ENCODE results near the gene GRHL3. TPM values are rescaled to one million over a fixed set of nuclear protein-coding genes. Genes with fewer than 3 reads are reported as not detected.

GRHL3 gene
- total and polyA plus RNA-seq, 10 of the 15 experiments (the other 5 are each of a cell fraction or from before 2014, with no cell fraction given): 0.07 to 0.87 (median 0.34) TPM

- no peak for ATAC-seq
- no peaks in the 10 kb centered on the region for H4K20me1 ChIP-seq (ENCODE audit: control insufficient read depth, insufficient read depth)
- POLR2A ChIA-PET: no interaction called here
- CTCF ChIA-PET: interaction anchor here (1.2 kb wide), 1 partner anchor 112 kb away, joined by 3 read pairs; no protein-coding TSS in a partner anchor
- no peak overlapping the region for H2AFZ ChIP-seq (ENCODE audit: control insufficient read depth, low read depth, low read length)
- no peaks in the 10 kb centered on the region for H3K9me3 ChIP-seq (replicated peaks; ENCODE audit: control insufficient read depth, insufficient read depth, low read length)
- intact Hi-C loops (cut with micrococcal nuclease; ENCODE audit: unreplicated experiment) (no loop called here), in situ Hi-C loops (cut with MboI) (no loop called here)
- no peak overlapping the region for H3K27ac ChIP-seq (ENCODE audit: control insufficient read depth, insufficient read depth)
- WGBS (ENCODE audit: insufficient coverage, insufficient replicate concordance, low lambda C conversion rate, missing lambda C conversion rate): 47% methylated on average over 3 of the region's 3 CpGs
- SMC1A ChIA-PET (ENCODE audit: uncharacterized antibody, unreplicated experiment): no interaction called here
- peaks cover 2 to 5% of the 10 kb centered on the region in 2 experiments; a peak in 2 of 4 replicates for H3K27me3 ChIP-seq (replicated peaks in 1 of 2; ENCODE audit: control insufficient read depth in 2 of 2, insufficient read depth in 2 of 2, low read length in 1 of 2)
- H3K79me2 ChIP-seq (ENCODE audit: control insufficient read depth, insufficient read depth, low read length): no peaks in the 10 kb centered on the region
- no peak for TF ChIP-seq FOXM1 (IDR thresholded peaks at IDR 0.05; ENCODE audit: low read depth, low read length)
- H3K36me3 ChIP-seq (ENCODE audit: control insufficient read depth in 2 of 2, insufficient read depth in 2 of 2, low read length in 1 of 2): no peaks in the 10 kb centered on the region
- RAD21 ChIA-PET (ENCODE audit: unreplicated experiment): no interaction called here
- no peak overlapping the region for H3K4me3 ChIP-seq
- no TSS peak for BruUV-seq (replicated peaks)
- H3K4me1 ChIP-seq (ENCODE audit: control insufficient read depth, insufficient read depth, low read length): peaks cover 3% of the 10 kb centered on the region; the same call in 1 of the 2 replicates
- no peak for FAIRE-seq
- no peak overlapping the region for H3K9ac ChIP-seq (ENCODE audit: control insufficient read depth, insufficient read depth, low read length)
- no peak for DNase-seq (ENCODE audit: low read depth, low spot score)
- no peak overlapping the region for H3K4me2 ChIP-seq (ENCODE audit: control insufficient read depth, insufficient read depth)
These were observed 7.9 kb upstream of the GRHL3 start for GRCh38 chr1:24311234-24311633.

- Histone ChIP-seq H3K4me2 (ENCODE audit: control insufficient read depth, insufficient read depth) (no peak overlapping the region), H3K27ac (ENCODE audit: control insufficient read depth, insufficient read depth) (no peak overlapping the region), H4K20me1 (ENCODE audit: control insufficient read depth, insufficient read depth) (no peaks in the 10 kb centered on the region), H3K79me2 (ENCODE audit: control insufficient read depth, insufficient read depth, low read length) (no peaks in the 10 kb centered on the region), H2AFZ (ENCODE audit: control insufficient read depth, low read depth, low read length) (no peak overlapping the region), H3K36me3 (ENCODE audit: control insufficient read depth in 2 of 2, insufficient read depth in 2 of 2, low read length in 1 of 2) (no peaks in the 10 kb centered on the region), H3K4me1 (ENCODE audit: control insufficient read depth, insufficient read depth, low read length) (peaks cover 3% of the 10 kb centered on the region; the same call in 1 of the 2 replicates), H3K27me3 (replicated peaks in 1 of 2; ENCODE audit: control insufficient read depth in 2 of 2, insufficient read depth in 2 of 2, low read length in 1 of 2) (peaks cover 2 to 5% of the 10 kb centered on the region in 2 experiments; a peak in 2 of 4 replicates), H3K9ac (ENCODE audit: control insufficient read depth, insufficient read depth, low read length) (no peak overlapping the region), H3K9me3 (replicated peaks; ENCODE audit: control insufficient read depth, insufficient read depth, low read length) (no peaks in the 10 kb centered on the region), H3K4me3 (no peak overlapping the region)
- ATAC-seq (no peak), FAIRE-seq (no peak), DNase-seq (ENCODE audit: low read depth, low spot score) (no peak)
- ChIA-PET SMC1A (ENCODE audit: uncharacterized antibody, unreplicated experiment) (interaction anchor here (0.6 kb wide), 1 partner anchor 26 kb away, joined by 3 read pairs; no protein-coding TSS in a partner anchor), CTCF (no interaction called here), RAD21 (ENCODE audit: unreplicated experiment) (no interaction called here), POLR2A (no interaction called here)
- no TSS peak for BruUV-seq (replicated peaks)
- in situ Hi-C loops (cut with MboI) (no loop called here), intact Hi-C loops (cut with micrococcal nuclease; ENCODE audit: unreplicated experiment) (no loop called here)
- TF ChIP-seq ESRRA (IDR thresholded peaks at IDR 0.05; ENCODE audit: low read length) (no peak), CBX3 (IDR thresholded peaks at IDR 0.05; ENCODE audit: borderline replicate concordance, low read depth) (no peak), GABPA (IDR thresholded peaks at IDR 0.05; ENCODE audit: low read depth) (no peak)
- TF ChIP-seq, protein P1, sequence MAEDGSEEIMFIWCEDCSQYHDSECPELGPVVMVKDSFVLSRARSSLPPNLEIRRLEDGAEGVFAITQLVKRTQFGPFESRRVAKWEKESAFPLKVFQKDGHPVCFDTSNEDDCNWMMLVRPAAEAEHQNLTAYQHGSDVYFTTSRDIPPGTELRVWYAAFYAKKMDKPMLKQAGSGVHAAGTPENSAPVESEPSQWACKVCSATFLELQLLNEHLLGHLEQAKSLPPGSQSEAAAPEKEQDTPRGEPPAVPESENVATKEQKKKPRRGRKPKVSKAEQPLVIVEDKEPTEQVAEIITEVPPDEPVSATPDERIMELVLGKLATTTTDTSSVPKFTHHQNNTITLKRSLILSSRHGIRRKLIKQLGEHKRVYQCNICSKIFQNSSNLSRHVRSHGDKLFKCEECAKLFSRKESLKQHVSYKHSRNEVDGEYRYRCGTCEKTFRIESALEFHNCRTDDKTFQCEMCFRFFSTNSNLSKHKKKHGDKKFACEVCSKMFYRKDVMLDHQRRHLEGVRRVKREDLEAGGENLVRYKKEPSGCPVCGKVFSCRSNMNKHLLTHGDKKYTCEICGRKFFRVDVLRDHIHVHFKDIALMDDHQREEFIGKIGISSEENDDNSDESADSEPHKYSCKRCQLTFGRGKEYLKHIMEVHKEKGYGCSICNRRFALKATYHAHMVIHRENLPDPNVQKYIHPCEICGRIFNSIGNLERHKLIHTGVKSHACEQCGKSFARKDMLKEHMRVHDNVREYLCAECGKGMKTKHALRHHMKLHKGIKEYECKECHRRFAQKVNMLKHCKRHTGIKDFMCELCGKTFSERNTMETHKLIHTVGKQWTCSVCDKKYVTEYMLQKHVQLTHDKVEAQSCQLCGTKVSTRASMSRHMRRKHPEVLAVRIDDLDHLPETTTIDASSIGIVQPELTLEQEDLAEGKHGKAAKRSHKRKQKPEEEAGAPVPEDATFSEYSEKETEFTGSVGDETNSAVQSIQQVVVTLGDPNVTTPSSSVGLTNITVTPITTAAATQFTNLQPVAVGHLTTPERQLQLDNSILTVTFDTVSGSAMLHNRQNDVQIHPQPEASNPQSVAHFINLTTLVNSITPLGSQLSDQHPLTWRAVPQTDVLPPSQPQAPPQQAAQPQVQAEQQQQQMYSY (CRISPR knock-in tag; IDR thresholded peaks at IDR 0.05): no peak
- TF ChIP-seq, protein P2, sequence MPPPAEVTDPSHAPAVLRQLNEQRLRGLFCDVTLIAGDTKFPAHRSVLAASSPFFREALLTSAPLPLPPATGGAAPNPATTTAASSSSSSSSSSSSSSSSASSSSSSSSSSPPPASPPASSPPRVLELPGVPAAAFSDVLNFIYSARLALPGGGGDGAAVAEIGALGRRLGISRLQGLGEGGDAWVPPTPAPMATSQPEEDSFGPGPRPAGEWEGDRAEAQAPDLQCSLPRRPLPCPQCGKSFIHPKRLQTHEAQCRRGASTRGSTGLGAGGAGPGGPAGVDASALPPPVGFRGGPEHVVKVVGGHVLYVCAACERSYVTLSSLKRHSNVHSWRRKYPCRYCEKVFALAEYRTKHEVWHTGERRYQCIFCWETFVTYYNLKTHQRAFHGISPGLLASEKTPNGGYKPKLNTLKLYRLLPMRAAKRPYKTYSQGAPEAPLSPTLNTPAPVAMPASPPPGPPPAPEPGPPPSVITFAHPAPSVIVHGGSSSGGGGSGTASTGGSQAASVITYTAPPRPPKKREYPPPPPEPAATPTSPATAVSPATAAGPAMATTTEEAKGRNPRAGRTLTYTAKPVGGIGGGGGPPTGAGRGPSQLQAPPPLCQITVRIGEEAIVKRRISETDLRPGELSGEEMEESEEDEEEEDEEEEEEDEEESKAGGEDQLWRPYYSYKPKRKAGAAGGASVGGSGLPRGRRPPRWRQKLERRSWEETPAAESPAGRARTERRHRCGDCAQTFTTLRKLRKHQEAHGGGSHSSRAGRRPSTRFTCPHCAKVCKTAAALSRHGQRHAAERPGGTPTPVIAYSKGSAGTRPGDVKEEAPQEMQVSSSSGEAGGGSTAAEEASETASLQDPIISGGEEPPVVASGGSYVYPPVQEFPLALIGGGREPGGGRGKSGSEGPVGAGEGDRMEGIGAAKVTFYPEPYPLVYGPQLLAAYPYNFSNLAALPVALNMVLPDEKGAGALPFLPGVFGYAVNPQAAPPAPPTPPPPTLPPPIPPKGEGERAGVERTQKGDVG (CRISPR knock-in tag; IDR thresholded peaks at IDR 0.05): no peak
- 74% methylated on average over 1 of the region's 1 CpG for WGBS (ENCODE audit: insufficient coverage, insufficient replicate concordance, low lambda C conversion rate, missing lambda C conversion rate)
These were observed 7.4 kb upstream of the GRHL3 start for GRCh38 chr1:24311741-24312140.
